Tibial nerve (tissue), 3 donors: ENCODE results near the gene WDR91.

Experiments
- POLR2A ChIP-seq, 2 donors: fragments of 450-650 bp; IDR thresholded peaks; one replicate each; pipeline ENCODE4 v1.6.1; 2017; ENCODE audit warnings: antibody characterized with exemption in 2 of 2, mild to moderate bottlenecking in 2 of 2, moderate library complexity in 2 of 2
- TF ChIP-seq, protein P1 (sequence below), 5 experiments: fragments of 200-600 bp in 3 of 5; fragments of 450-650 bp in 2 of 5; sonication (generic) in 3 of 5; IDR thresholded peaks; one replicate each; pipeline ENCODE4 v1.5.1; 2016 to 2019; ENCODE audit warnings: antibody characterized with exemption in 5 of 5, mild to moderate bottlenecking in 3 of 5, moderate library complexity in 2 of 5

DNA sequence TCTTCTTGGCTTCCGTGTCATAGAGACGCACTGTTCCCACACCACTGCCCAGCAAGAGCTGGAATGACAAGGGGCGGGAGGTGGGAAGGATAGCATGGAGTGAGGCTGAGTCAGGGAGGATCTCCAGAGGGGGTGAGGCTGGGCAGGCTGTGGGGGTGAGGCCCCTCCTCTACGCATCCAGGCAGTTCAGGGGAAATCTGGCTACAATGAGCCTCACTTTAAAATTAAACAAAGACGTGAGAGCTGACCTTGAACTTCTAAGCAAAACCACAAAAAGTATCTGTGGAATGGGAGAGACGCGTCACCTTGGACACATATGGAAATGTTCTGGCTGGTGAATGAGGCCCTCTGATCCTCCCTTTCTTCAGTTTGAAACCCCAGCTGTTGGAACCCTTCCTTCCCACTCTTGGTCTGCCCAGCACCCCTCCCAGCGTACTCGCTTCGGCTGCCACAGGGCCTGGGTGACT lies 17.7 kb downstream of the WDR91 start:
- TF ChIP-seq, protein P1, sequence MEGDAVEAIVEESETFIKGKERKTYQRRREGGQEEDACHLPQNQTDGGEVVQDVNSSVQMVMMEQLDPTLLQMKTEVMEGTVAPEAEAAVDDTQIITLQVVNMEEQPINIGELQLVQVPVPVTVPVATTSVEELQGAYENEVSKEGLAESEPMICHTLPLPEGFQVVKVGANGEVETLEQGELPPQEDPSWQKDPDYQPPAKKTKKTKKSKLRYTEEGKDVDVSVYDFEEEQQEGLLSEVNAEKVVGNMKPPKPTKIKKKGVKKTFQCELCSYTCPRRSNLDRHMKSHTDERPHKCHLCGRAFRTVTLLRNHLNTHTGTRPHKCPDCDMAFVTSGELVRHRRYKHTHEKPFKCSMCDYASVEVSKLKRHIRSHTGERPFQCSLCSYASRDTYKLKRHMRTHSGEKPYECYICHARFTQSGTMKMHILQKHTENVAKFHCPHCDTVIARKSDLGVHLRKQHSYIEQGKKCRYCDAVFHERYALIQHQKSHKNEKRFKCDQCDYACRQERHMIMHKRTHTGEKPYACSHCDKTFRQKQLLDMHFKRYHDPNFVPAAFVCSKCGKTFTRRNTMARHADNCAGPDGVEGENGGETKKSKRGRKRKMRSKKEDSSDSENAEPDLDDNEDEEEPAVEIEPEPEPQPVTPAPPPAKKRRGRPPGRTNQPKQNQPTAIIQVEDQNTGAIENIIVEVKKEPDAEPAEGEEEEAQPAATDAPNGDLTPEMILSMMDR (IDR thresholded peaks at IDR 0.05), result no peak
- no peak for TF ChIP-seq POLR2A (IDR thresholded peaks at IDR 0.05)
